HL-60 (cell line): ENCODE data around the gene HDAC9.

Experiments used
- DNase-seq, 2 experiments: peaks; one replicate each; pipeline ENCODE4 v3.0.0-alpha.2; 2010 to 2020; ENCODE audit warnings: low read depth in 1 of 2, low spot score in 1 of 2
- H3K27ac ChIP-seq: fragments of 250-450 bp; sonication (Bioruptor Pico); replicated peaks from 2 replicates; pipeline ENCODE4 v1.5.1; 2020; ENCODE audit warnings: mild to moderate bottlenecking, moderate library complexity
- H3K27me3 ChIP-seq: fragments of 250-450 bp; sonication (Bioruptor Pico); 2 replicates; pipeline ENCODE4 v1.5.1; 2021; ENCODE audit warnings: mild to moderate bottlenecking, moderate library complexity; ENCODE audit not compliant: insufficient read depth, poor library complexity, severe bottlenecking
- H3K4me3 ChIP-seq: replicated peaks from 2 replicates; pipeline ENCODE4 v1.5.1; 2011; ENCODE audit warnings: mild to moderate bottlenecking, control low read depth, low read length; ENCODE audit not compliant: insufficient read depth
- CTCF ChIP-seq: IDR thresholded peaks from one replicate; pipeline ENCODE4 v1.5.1; 2011; ENCODE audit warnings: low read length, control low read depth, inconsistent platforms; ENCODE audit not compliant: insufficient read depth
- GABPA ChIP-seq: IDR thresholded peaks from 2 replicates; pipeline ENCODE4 v1.6.1; 2012; ENCODE audit warnings: low read depth
- POLR2AphosphoS5 ChIP-seq: IDR thresholded peaks from 2 replicates; pipeline ENCODE4 v1.6.1; 2012; ENCODE audit warnings: low read depth
- SPI1 ChIP-seq: IDR thresholded peaks from 2 replicates; pipeline ENCODE4 v1.6.1; 2012; ENCODE audit warnings: low read depth, mild to moderate bottlenecking, borderline replicate concordance
- TF ChIP-seq, protein P1 (sequence below): IDR thresholded peaks from 2 replicates; pipeline ENCODE4 v1.6.1; 2012; ENCODE audit warnings: low read depth; ENCODE audit not compliant: insufficient replicate concordance

HDAC9 gene

DNA sequence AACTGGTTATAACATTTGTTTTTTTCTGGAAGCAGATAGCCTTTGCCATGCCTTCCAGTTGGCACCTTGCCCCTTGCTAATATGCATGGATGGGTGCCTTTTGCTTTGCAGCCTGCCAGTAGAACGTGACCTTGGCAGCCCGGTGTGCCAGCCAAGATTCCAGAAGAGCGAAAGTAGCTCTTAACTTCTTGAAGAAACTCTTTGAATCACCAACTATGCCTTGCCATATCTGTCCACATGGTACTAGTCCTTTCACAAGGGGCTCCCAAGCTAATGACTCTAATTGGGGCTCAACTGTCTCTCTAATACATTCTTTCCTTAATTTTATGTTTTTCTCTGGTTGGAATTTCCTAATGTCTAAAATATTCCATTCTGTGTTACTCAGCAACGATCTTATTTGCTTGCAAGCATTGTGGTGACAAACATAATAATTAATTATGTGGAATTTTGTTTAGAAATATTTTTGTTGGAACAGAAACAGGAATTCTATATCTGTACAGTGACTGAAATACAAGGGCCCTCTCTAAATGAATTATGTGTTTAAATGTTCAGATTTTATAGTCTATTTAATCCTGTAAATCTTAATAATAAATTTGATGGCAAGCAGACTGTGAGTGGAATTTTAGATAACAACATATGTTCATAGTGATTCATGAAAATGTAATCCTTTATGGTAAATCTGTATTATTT is 45.8 kb downstream of the HDAC9 start:
- H3K27ac ChIP-seq, result no peak overlapping the region
- no peaks in the 10 kb centered on the region for H3K27me3 ChIP-seq
- TF ChIP-seq, protein P1, sequence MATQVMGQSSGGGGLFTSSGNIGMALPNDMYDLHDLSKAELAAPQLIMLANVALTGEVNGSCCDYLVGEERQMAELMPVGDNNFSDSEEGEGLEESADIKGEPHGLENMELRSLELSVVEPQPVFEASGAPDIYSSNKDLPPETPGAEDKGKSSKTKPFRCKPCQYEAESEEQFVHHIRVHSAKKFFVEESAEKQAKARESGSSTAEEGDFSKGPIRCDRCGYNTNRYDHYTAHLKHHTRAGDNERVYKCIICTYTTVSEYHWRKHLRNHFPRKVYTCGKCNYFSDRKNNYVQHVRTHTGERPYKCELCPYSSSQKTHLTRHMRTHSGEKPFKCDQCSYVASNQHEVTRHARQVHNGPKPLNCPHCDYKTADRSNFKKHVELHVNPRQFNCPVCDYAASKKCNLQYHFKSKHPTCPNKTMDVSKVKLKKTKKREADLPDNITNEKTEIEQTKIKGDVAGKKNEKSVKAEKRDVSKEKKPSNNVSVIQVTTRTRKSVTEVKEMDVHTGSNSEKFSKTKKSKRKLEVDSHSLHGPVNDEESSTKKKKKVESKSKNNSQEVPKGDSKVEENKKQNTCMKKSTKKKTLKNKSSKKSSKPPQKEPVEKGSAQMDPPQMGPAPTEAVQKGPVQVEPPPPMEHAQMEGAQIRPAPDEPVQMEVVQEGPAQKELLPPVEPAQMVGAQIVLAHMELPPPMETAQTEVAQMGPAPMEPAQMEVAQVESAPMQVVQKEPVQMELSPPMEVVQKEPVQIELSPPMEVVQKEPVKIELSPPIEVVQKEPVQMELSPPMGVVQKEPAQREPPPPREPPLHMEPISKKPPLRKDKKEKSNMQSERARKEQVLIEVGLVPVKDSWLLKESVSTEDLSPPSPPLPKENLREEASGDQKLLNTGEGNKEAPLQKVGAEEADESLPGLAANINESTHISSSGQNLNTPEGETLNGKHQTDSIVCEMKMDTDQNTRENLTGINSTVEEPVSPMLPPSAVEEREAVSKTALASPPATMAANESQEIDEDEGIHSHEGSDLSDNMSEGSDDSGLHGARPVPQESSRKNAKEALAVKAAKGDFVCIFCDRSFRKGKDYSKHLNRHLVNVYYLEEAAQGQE, result no peak
- TF ChIP-seq POLR2AphosphoS5, result no peak
- no peak for TF ChIP-seq CTCF
- no peak for TF ChIP-seq SPI1
- TF ChIP-seq GABPA, result no peak
- no peak for DNase-seq
- H3K4me3 ChIP-seq, result no peak overlapping the region

- Histone ChIP-seq H3K27me3 (no peaks in the 10 kb centered on the region), H3K4me3 (no peak overlapping the region), H3K27ac (no peak overlapping the region)
- TF ChIP-seq SPI1 (no peak), POLR2AphosphoS5 (no peak), GABPA (no peak), CTCF (no peak)
- TF ChIP-seq, protein P1, result no peak
- DNase-seq, result no peak
Measured at GRCh38 chr7:18541871-18542212, 46.3 kb downstream of the HDAC9 start.

DNA sequence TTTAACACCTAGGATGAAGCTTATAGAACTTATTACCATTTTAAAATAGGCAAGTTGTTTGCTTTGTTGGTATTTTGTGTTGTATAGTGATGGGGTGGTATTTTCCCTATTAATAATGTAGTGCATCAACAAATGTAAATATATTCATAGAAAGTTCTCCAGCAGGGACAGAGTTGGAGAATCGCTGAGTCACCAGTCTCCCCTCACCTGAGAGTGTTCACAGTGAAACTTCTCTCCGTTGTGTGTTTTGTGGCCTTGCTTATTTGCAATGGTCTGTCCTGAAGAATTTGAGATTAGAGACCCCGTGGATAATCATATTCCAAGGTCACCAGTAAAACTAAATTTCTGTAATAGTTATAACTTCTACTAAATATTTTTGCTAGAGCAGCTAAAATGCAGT is 51.0 kb downstream of the HDAC9 start:
- no peak for DNase-seq
- TF ChIP-seq POLR2AphosphoS5 (no peak), CTCF (no peak), GABPA (no peak)
- H3K27me3 ChIP-seq, result no peaks in the 10 kb centered on the region
- H3K27ac ChIP-seq, result no peak overlapping the region
- no peak overlapping the region for H3K4me3 ChIP-seq
